Fibroblast of gingiva (primary cell): ENCODE data around the gene NAA11.

ENCODE experiments used
- DNase-seq: peaks from one replicate; pipeline ENCODE4 v3.0.0-alpha.2; 2011; ENCODE audit warnings: low read depth

NAA11 gene

GRCh38 chr4:79325864-79326328 is at the start of gene NAA11:
Gene NAA11 (minus strand): TSS chr4:79326061. CDS start chr4:79325877, 184 bp downstream.
- DNase-seq: no peak

DNA sequence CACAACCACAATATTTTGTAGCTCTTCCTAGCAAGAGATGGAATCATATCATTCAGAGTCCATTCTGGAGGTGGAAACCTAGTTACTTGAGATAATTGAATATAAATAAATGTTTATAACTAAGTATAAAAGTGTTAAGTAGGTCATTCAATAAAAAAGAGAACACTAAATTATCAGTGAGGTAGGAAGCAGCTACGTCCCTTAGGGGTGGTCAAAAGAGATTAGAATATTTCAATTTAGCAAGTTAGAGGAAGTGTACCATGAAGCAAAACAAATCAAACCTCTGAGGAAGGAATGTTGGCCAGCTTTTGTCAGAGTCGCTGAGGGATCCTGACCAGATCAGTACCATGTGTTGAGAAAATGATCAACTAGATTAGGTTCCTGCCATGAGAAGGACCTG is 44.2 kb upstream of the NAA11 start:
- no peak for DNase-seq

GRCh38 chr4:79367096-79367495 is 41.2 kb upstream of the NAA11 start:
- no peak for DNase-seq

GRCh38 chr4:79366422-79366821 is 40.6 kb upstream of the NAA11 start:
- DNase-seq: no peak

DNA sequence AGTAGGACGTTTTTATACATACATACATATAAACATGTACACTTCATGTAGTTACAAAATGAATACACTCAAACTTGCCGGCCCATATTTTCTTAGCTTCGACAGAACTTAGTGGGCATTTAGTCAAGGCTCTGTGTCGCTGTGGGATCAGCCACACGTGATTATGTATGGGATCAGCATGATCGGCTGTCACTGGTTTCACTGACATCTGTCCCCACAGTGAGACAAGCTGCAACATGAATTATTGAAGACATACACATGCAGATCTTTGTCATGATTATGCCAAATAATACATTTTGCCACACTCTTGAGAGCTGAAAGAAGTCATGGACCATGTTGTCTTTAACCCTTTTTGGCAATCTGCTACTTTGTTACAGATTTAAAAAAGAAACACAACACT is 38.2 kb upstream of the NAA11 start:
- no peak for DNase-seq

DNA sequence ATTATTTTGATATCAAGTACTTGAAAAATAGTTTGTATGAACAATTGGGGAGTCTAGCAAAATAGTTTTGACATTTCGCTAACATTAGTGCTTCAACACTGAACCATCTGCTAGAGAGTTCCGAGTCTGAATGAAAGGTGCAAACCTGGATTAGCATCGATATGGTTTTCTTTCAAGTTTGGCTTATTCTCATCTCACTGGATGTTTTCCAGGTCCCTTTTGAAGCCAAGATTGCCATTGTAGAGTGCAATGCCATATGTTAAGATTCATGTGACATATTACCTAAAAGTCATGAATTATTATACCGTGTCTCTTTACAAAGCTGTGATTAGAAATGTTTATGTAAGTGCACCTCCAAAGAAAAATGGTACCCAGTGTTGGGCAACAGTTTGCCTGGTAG is 36.8 kb upstream of the NAA11 start:
- DNase-seq: no peak

GRCh38 chr4:79360006-79360405 is 34.1 kb upstream of the NAA11 start:
- DNase-seq: no peak

GRCh38 chr4:79358438-79358837 is 32.6 kb upstream of the NAA11 start:
- no peak for DNase-seq

- DNase-seq: no peak
Measured at GRCh38 chr4:79357365-79357764, 31.5 kb upstream of the NAA11 start.

DNA sequence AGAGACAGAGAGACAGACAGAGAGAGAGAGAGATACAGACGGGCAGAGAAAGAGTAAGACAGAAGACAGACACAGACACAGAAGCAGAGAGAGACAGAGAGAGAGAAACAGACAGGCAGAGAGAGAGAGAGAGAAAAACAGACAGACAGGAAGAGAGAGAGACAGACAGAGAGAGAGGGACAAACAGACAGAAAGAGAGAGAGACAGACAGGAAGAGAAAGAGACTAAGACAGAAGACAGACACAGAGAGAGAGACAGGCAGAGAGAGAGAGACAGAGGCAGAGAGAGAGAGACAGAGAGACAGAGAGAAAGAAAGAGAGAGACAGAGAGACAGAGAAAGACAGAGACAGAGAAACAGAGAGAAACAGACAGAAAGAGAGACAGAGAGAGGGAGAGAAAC is 27.2 kb upstream of the NAA11 start:
- no peak for DNase-seq

DNA sequence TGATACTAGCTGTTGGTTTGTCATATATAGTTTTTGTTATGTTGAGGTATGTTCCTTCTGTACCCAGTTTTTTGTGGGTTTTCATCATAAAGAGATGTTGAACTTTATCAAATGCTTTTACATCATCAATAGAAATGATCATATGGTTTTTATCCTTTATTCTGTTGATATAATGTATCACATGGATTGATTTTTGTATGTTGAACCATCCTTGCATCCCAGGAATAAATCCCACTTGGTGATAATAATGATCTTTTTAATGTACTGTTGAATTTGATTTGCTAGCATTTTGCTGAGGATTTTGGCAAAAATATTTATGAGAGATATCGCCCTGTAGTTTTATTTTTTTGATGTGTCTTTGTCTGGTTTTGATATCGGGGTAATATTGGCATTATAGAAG is 22.5 kb upstream of the NAA11 start:
- no peak for DNase-seq

DNA sequence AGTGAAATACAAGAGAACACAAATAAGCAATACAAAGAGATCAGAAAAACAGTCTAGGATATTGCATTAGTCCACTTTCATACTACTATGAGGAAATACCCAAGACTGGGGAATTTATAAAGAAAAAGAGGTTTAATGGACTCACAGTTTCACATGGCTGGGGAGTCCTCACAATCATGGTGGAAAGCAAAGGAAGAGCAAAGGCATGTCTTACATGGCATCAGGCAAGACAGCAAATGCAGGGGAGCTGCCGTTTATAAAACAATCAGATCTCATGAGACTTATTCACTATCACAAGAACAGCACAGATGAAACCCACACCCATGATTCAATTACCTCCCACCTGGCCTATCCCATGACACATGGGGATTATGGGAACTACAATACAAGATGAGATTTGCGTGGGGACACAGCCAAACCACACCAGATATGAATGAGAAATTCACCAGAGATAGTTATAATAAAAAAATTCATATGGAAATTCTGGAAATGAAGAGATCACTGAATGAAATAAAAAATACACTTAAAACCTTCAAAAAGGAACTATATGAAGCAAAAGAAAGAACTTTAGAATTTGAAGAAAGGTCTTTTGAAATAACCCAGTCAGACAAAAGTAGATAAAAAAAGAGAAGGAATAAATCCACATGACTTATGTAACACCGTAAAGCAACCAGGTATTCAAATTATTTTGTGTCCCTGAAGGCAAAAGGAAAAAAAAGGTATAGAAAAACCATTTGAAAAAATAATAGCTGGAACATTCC is 16.2 kb upstream of the NAA11 start:
- DNase-seq: no peak

DNA sequence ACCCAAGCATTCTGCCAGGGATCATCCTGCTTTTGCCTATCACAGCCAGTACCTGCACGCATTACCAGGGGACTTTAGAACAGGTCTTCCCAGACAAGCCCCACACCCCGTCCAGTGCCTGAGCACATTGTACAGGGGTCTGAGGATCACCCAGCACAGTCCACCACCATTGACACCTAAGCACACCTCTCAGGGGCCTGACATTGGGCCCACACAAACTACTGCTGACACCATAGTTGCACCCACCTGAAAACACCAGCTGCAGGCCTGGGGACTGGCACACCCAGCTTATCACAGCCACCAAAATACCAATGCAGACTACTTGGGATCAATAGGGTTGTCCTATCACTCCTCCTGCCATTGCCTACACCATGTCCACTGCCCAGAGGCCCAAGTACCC is 14.7 kb upstream of the NAA11 start:
- DNase-seq: no peak

DNA sequence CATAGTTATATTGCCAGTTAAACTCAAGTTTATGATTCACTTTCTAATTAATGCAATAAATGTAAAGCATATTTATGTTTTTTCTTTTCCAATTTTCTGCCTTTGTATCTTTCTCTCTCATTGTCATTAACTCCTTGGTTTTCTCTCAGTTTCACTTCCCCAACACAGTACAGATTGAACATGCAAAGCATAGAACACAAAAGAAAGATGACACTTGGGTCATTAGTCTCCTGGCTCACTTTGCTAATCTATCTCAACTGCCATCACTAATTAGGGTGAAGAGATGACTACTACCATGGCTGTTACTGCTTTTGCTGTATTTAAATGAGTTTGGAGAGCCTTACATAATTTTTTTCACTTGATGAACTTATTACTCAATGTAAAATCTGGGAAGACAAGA is 12.3 kb upstream of the NAA11 start:
- no peak for DNase-seq

DNA sequence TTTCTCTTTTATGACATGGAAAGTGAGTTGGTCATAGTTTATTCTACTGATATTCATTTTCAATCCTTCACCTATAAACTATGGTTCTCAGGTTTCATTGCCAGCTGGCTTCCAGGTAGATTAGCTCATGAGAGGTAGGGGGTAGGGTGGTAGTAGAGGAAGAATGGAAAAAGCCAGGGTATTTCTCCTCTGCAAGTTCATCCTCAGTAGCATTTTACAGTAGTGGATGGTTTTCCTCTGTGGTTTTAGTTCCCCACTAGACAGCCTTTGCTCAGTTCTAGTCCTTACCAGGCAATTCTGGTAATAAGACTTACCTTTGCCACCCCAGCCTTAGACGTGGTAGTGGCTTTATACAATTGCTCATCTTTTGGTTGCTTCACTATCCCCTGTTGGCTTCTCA is 8.9 kb upstream of the NAA11 start:
- DNase-seq: no peak

- DNase-seq: no peak
Measured at GRCh38 chr4:79334341-79334740, 8.5 kb upstream of the NAA11 start.

- no peak for DNase-seq
Measured at GRCh38 chr4:79331126-79331876, 5.4 kb upstream of the NAA11 start.

GRCh38 chr4:79330720-79331119 is 4.9 kb upstream of the NAA11 start:
- no peak for DNase-seq

- DNase-seq: no peak
Measured at GRCh38 chr4:79325436-79325835, 425 bp downstream of the NAA11 start.

GRCh38 chr4:79319975-79320374 is 5.9 kb downstream of the NAA11 start:
- DNase-seq: no peak

DNA sequence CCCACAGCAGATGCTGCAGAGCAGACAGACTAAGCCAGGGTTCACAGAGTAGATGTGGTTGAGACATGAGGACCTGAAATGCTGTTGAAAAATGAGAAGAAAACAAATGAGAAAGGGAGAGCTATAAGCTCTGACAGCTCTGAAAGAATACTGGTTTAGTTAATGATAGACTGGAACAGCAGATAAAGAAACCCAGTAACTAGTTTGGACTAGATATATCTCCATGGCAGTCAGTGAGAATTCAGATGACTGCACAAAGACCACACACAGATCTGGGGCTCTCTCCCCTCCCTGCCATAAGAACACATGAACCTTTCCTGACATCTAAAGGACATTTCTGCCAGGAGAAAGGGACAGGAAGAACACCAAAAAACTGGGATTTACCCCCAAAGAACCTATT is 8.2 kb downstream of the NAA11 start:
- no peak for DNase-seq

DNA sequence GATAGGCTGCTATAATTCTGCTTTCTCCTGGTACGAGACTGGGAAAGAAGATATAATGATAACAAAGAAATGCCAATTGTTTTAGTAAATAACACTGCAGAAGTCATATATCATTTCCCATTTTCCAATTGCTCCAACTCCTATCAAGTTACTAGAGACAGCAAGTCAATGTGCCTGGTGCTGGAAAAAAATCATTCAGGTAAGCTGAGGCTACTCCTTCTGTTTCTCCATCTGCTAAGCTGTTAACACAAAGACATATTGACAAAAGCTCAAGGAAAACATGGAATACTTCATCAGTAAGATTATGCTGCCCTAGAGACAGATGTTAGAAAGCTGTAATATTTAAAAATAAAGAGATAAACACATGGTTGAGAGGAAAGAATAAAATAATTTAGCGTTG is 10.0 kb downstream of the NAA11 start:
- no peak for DNase-seq

DNA sequence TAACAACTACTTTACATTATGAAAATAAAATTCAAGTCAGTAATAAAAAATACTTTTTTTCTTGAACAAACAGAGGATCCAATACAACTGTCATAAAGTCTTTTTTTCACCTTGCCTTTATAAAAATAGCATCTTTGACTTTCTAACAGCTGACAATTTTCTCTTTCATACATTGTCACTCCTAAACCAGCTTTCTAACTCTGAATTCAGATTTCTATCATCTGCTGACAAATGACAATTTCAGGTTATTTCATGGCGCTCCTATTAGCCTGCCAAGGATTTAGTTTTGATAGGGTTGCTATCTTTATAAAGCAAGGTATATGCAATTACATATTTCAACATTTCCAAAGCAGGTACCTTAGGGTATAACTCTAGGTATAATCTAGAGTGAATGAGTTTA is 14.6 kb downstream of the NAA11 start:
- no peak for DNase-seq

DNA sequence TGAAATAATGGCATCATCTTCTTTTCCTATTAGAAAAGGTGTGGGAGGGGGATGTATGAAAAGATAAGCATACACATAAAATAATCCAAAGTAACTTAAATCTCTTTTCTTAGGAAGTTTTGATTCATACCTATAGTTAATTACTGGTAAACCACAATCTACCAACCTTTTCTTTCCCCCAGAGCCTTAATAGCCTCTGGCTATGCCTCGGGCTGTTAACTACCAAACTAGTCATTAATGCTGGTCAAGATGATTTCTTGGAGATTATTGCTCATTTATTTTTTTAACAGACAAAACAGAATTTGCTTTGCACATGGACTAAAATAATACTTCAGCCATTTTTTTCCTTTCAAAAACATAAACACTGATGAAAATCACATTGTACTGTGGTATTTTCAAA is 16.9 kb downstream of the NAA11 start:
- no peak for DNase-seq
